ENCODE data around the gene PPEF1.

DNA sequence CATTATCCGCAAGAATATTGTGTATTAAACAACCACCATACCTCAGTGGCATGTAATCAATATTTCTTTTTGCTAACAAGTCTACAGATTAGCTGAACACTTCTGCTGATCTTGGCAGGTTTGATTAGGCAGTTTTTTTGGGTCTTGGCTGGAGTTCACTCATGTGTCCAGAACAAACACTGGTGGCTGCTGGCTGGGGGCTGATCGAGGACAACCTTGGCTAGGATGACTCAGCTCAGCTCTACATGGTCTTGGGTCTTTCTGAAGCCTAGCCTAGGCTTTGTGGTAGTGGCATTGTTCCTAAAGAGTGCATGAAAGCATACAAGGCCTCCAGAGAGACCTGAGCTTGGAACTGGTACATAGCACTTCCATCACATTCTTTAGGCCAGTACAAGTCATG is 41.1 kb downstream of the PPEF1 start:
- TF ChIP-seq, protein P1, sequence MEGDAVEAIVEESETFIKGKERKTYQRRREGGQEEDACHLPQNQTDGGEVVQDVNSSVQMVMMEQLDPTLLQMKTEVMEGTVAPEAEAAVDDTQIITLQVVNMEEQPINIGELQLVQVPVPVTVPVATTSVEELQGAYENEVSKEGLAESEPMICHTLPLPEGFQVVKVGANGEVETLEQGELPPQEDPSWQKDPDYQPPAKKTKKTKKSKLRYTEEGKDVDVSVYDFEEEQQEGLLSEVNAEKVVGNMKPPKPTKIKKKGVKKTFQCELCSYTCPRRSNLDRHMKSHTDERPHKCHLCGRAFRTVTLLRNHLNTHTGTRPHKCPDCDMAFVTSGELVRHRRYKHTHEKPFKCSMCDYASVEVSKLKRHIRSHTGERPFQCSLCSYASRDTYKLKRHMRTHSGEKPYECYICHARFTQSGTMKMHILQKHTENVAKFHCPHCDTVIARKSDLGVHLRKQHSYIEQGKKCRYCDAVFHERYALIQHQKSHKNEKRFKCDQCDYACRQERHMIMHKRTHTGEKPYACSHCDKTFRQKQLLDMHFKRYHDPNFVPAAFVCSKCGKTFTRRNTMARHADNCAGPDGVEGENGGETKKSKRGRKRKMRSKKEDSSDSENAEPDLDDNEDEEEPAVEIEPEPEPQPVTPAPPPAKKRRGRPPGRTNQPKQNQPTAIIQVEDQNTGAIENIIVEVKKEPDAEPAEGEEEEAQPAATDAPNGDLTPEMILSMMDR (IDR thresholded peaks at IDR 0.05) = no peak
- TF ChIP-seq EZH2 (IDR thresholded peaks at IDR 0.05) = no peak

Measured in neural progenitor cell (in vitro differentiated cells).